Esophagus squamous epithelium (tissue), 5 donors: Measurements from ENCODE around the gene PRLH. TPM values are rescaled to one million over a fixed set of nuclear protein-coding genes. Genes with fewer than 3 reads are reported as not detected.
A peak's percentile ranks its signal among the peaks of the same experiment; 100 is the strongest.

Experiments used
- DNase-seq: peaks from one replicate; lab custom pipeline; 2025; lab: John Stamatoyannopoulos, UW
- H3K27ac ChIP-seq, 4 donors: fragments of 200-600 bp; sonication (generic); one replicate each; pipeline ENCODE4 v1.5.1; 2016 to 2019; ENCODE audit warnings: mild to moderate bottlenecking in 1 of 4
- H3K27me3 ChIP-seq, 4 donors: fragments of 200-600 bp; sonication (generic); 1 replicate in 3 of 4; 2 replicates in 1 of 4; pipeline versions ENCODE4 v1.5.1 to v1.6.0; 2017 to 2021; ENCODE audit warnings: antibody characterized with exemption in 1 of 4
- H3K36me3 ChIP-seq, 3 donors: fragments of 200-600 bp; sonication (generic); one replicate each; pipeline ENCODE4 v1.5.1; 2016 to 2019
- H3K4me1 ChIP-seq, 3 donors: fragments of 200-600 bp; sonication (generic); one replicate each; pipeline ENCODE4 v1.5.1; 2017 to 2019
- H3K4me3 ChIP-seq, 4 donors: fragments of 200-600 bp; sonication (generic); 1 replicate in 3 of 4; 2 replicates in 1 of 4; pipeline ENCODE4 v1.5.1; 2016 to 2019; ENCODE audit warnings: mild to moderate bottlenecking in 2 of 4, moderate library complexity in 1 of 4
- H3K9me3 ChIP-seq, 3 donors: fragments of 200-600 bp; sonication (generic); one replicate each; pipeline ENCODE4 v1.5.1; 2016 to 2019
- POLR2A ChIP-seq, 4 donors: fragments of 450-650 bp; IDR thresholded peaks; one replicate each; pipeline ENCODE4 v1.6.1; 2017; ENCODE audit warnings: antibody characterized with exemption in 4 of 4, mild to moderate bottlenecking in 4 of 4, moderate library complexity in 3 of 4
- WGBS, 2 donors: methylation state at CpG; one replicate each; pipeline ENCODE4 v1.1.5; 2018; 5-methylcytosine and 5-hydroxymethylcytosine counted together
- intact Hi-C: fragments of 100-400 bp; cut with DNase I; formaldehyde crosslinking; loops from one replicate; pipeline ENCODE4 v1.15.0; 2022
- total RNA-seq, 4 donors: library from RNA; depleted of rRNA; stranded (reverse); fragments of >200 nt; gene quantifications; one replicate each; pipeline ENCODE4 v1.1.0, GENCODE V29; 2016
- TF ChIP-seq, protein P1 (sequence below), 6 experiments: fragments of 450-650 bp in 4 of 6; fragments of 200-600 bp in 2 of 6; sonication (generic) in 2 of 6; IDR thresholded peaks; one replicate each; pipeline ENCODE4 v1.5.1; 2016 to 2019; ENCODE audit warnings: antibody characterized with exemption in 6 of 6, mild to moderate bottlenecking in 4 of 6, moderate library complexity in 4 of 6
- donor health status: DM: yes; HTN: yes; CAD: no.

PRLH gene
- total RNA-seq, 4 donors from 2014 or later = not detected

DNA sequence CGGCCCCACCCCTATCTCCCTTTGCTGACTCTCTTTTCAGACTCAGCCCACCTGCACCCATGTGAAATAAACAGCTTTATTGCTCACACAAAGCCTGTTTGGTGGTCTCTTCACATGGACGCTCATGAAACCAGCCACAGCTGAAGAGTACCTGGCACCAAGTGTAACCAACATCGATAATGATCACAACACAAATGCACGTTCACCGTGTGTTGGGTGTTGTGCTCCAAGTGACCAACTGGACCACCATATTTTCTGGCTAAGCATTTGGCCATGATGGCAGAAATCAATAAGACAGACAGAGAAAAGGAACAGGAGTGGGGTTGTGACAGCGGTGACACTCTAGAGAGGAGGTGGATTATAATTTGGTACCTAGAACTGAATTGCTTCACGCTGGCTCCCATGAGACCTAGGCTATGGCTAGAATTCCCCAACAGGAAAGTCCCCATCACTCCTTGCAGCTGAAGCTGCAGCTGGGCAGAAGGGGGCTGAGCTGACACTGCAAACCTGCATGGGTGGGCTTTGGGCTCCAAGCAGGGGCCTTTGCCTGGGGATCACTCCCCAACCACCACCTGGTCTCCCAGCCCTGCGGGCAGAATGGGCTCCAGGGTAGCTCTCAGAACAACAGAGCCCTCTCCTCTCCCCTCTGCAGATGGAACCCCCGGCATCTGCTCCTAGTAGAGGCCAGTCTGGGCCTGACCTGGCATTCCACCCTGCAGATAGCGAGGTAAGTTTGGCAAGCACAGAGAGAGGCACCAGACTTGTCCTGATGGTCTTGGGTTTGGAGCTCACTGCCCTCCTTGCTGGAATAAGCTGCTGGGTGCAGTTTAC is 46.4 kb downstream of the PRLH start:
- H3K4me1 ChIP-seq = peaks cover 3 to 32% (median 17%) of the 10 kb centered on the region in 3 donors
- no peaks in the 10 kb centered on the region for H3K27me3 ChIP-seq
- H3K4me3 ChIP-seq = no peak overlapping the region
- no peaks in the 10 kb centered on the region for H3K9me3 ChIP-seq
- H3K36me3 ChIP-seq = no peaks in the 10 kb centered on the region
- 83 to 93% methylated on average over 7 of the region's 10 CpGs for WGBS, 2 donors
- TF ChIP-seq, protein P1, sequence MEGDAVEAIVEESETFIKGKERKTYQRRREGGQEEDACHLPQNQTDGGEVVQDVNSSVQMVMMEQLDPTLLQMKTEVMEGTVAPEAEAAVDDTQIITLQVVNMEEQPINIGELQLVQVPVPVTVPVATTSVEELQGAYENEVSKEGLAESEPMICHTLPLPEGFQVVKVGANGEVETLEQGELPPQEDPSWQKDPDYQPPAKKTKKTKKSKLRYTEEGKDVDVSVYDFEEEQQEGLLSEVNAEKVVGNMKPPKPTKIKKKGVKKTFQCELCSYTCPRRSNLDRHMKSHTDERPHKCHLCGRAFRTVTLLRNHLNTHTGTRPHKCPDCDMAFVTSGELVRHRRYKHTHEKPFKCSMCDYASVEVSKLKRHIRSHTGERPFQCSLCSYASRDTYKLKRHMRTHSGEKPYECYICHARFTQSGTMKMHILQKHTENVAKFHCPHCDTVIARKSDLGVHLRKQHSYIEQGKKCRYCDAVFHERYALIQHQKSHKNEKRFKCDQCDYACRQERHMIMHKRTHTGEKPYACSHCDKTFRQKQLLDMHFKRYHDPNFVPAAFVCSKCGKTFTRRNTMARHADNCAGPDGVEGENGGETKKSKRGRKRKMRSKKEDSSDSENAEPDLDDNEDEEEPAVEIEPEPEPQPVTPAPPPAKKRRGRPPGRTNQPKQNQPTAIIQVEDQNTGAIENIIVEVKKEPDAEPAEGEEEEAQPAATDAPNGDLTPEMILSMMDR (IDR thresholded peaks at IDR 0.05) = no peak
- TF ChIP-seq POLR2A (IDR thresholded peaks at IDR 0.05) = no peak
- no peak overlapping the region for H3K27ac ChIP-seq
- no peak for DNase-seq
- intact Hi-C loops = no loop called here

DNA sequence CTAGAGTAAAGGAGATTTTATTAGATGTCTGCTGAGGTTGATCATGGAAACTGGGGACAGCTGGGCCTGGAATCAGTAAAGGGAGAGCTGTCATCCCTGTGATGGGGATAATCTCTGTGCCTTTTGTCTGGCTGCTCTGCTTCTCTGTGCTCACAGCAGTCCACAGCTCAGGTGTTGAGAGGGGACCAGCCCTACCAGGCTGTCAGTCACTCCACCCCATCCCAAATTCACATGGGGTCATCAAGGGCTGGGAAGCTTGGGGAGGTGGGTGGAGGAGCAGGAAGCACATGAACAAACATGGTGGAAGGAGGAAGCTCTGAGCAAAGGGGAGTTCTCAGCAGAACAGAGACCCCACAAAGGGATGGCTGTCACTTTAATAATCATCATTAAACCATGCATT is 47.3 kb downstream of the PRLH start:
- TF ChIP-seq, protein P1 (IDR thresholded peaks at IDR 0.05) = no peak
- no peak for TF ChIP-seq POLR2A (IDR thresholded peaks at IDR 0.05)
- H3K4me1 ChIP-seq = peaks cover 3 to 35% (median 17%) of the 10 kb centered on the region in 3 donors
- no peak overlapping the region for H3K27ac ChIP-seq
- intact Hi-C loops = no loop called here
- no peak overlapping the region for H3K4me3 ChIP-seq
- no peaks in the 10 kb centered on the region for H3K36me3 ChIP-seq
- H3K9me3 ChIP-seq = no peaks in the 10 kb centered on the region
- no peak for DNase-seq
- no peaks in the 10 kb centered on the region for H3K27me3 ChIP-seq

DNA sequence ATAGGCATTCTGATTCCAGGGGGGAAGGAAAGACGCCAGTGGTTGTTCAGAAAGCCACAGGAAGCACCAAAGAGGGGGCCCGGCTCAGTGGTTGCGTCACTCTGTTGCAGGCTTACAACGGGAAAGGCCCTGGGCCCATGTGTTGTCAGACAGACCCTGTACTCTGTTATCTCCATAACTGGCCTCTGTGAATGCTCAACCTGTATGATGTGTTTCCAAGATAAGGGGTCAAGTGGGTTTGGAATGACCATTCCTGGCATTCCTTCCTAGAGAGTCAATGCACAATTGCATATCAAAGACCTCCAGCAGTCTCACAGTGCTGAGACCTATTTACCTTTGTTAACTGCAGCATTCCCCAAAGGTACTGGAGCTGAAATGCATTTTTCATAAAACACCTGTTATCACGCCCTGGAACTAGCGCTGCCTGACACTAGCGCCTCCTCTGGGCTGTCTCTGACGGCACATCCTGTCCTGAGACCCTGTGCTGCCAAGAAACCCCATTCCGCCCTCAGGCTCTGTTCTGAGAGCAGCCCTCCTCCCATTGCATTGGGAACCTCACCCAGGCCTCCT is 47.9 kb downstream of the PRLH start:
- Histone ChIP-seq H3K9me3 (no peaks in the 10 kb centered on the region), H3K27me3 (no peaks in the 10 kb centered on the region), H3K27ac (no peak overlapping the region), H3K36me3 (no peaks in the 10 kb centered on the region), H3K4me1 (peaks cover 3 to 35% (median 17%) of the 10 kb centered on the region in 3 donors), H3K4me3 (no peak overlapping the region)
- WGBS, 2 donors = 78 to 81% methylated on average over 9 of the region's 9 CpGs
- intact Hi-C loops = no loop called here
- no peak for DNase-seq
- TF ChIP-seq, protein P1 (IDR thresholded peaks at IDR 0.05) = no peak
- TF ChIP-seq POLR2A (IDR thresholded peaks at IDR 0.05) = no peak

DNA sequence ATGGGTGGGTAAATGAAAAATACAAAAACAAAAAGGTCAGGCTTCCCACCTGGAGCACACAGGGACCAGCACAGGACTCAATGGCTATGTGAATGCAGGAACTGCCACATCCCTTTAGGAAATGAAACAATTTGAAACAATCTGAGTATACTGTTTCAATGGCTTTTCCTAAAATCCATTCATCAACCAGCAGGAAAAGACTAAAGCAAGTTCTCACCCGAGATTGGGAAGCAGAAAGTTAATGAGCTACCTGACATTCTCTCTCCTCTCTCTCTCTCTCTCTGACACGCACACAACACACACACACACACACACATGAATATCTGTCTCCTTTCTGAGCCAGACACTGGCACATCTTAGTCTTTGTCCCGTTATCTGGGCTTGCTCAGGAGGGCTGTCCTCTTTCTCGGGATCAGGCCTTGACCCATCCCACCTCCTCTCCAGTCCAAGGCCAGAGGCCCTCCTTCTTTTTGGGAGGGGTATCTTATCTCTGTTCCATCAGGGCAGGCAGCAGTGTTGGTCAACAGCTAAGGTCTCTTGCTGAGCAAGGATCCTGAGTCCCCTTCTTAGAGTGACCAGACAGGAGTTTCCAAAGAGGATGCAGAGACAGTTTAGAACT is 49.4 kb downstream of the PRLH start:
- Histone ChIP-seq H3K4me1 (peaks cover 3 to 35% (median 17%) of the 10 kb centered on the region in 3 donors), H3K4me3 (no peak overlapping the region), H3K27me3 (no peaks in the 10 kb centered on the region), H3K27ac (peak overlapping the region; percentile 41 to 86 (median 78)), H3K36me3 (no peaks in the 10 kb centered on the region), H3K9me3 (no peaks in the 10 kb centered on the region)
- DNase-seq = no peak
- WGBS, 2 donors = 59 to 73% methylated on average over 4 of the region's 4 CpGs
- TF ChIP-seq, protein P1 (IDR thresholded peaks at IDR 0.05) = no peak
- TF ChIP-seq POLR2A (IDR thresholded peaks at IDR 0.05) = no peak
- intact Hi-C loops = no loop called here

DNA sequence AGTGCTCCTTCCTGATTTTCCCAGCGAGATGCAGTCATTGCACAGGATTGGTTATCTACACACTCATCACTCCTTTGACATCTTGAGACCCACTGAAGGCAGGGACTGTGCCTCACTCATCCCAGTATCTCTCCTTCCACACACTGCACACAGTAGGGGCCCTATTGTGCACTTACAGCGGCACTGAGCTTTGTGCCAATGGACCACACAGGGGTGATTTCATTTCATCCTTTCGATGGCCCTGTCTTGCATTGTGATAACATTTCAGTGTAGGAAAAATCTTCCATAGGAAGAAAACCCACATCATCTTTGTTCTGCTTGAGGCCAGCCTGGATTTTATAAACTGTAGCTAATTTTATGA is 50.0 kb downstream of the PRLH start:
- H3K4me1 ChIP-seq = peaks cover 3 to 35% (median 17%) of the 10 kb centered on the region in 3 donors
- DNase-seq = no peak
- H3K27ac ChIP-seq = peak overlapping the region; percentile 41 to 86 (median 78)
- 46 to 75% methylated on average over 3 of the region's 3 CpGs for WGBS, 2 donors
- intact Hi-C loops = no loop called here
- H3K27me3 ChIP-seq = no peaks in the 10 kb centered on the region
- TF ChIP-seq, protein P1 (IDR thresholded peaks at IDR 0.05) = no peak
- no peak for TF ChIP-seq POLR2A (IDR thresholded peaks at IDR 0.05)
- H3K4me3 ChIP-seq = no peak overlapping the region
- no peaks in the 10 kb centered on the region for H3K36me3 ChIP-seq
- H3K9me3 ChIP-seq = no peaks in the 10 kb centered on the region
